Muscle of leg (tissue), 11 donors: Measurements from ENCODE around the gene BCDIN3D. TPM values are rescaled to one million over a fixed set of nuclear protein-coding genes. Genes with fewer than 3 reads are reported as not detected.

Source experiments
- DNase-seq: peaks from one replicate; pipeline ENCODE4 v3.0.0; 2013
- H3K27ac ChIP-seq: one replicate; pipeline ENCODE4 v1.5.1; 2013; ENCODE audit warnings: mild to moderate bottlenecking, low read length, control low read depth
- H3K27me3 ChIP-seq: one replicate; pipeline ENCODE4 v1.6.1; 2013; ENCODE audit warnings: low read length; ENCODE audit not compliant: control insufficient read depth, insufficient read depth
- H3K36me3 ChIP-seq: one replicate; pipeline ENCODE4 v1.6.1; 2013; ENCODE audit warnings: low read length; ENCODE audit not compliant: control insufficient read depth, insufficient read depth
- H3K4me1 ChIP-seq: one replicate; pipeline ENCODE4 v1.6.1; 2013; ENCODE audit warnings: low read length; ENCODE audit not compliant: control insufficient read depth, insufficient read depth
- H3K4me3 ChIP-seq: one replicate; pipeline ENCODE4 v1.5.1; 2013; ENCODE audit warnings: low read length, control low read depth
- H3K9me3 ChIP-seq: replicated peaks from 2 replicates; pipeline ENCODE4 v1.6.1; 2013; ENCODE audit warnings: low read depth, low read length; ENCODE audit not compliant: control insufficient read depth
- whole genome bisulfite sequencing: methylation state at CpG from one replicate; pipeline ENCODE4 v1.1.5; 2013; ENCODE audit warnings: missing lambda C conversion rate; ENCODE audit not compliant: insufficient coverage; 5-methylcytosine and 5-hydroxymethylcytosine counted together
- polyA plus RNA-seq, 8 donors: library from polyadenylated mRNA; unstranded; fragments of 120-200 nt; gene quantifications; one replicate each; pipeline versions ENCODE4 v1.2.1 to v1.2.3, GENCODE V29; 2013; ENCODE audit warnings: inconsistent platforms in 1 of 8, low replicate concordance in 1 of 8; ENCODE audit not compliant: insufficient read length in 8 of 8, insufficient read depth in 1 of 8
- total RNA-seq: library from RNA; stranded (reverse); fragments of 120-200 nt; gene quantifications from one replicate; pipeline ENCODE4 v1.2.4, GENCODE V29; 2013

Gene BCDIN3D
- total and polyA plus RNA-seq, 9 donors: 4.0 to 6.4 (median 5.4) TPM

GRCh38 chr12:49792181-49792970 lies 50.5 kb downstream of the BCDIN3D start:
- Histone ChIP-seq H3K9me3 (peaks cover 3% of the 10 kb centered on the region), H3K4me3 (no peak overlapping the region), H3K27ac (no peak overlapping the region), H3K4me1 (peaks cover 11% of the 10 kb centered on the region), H3K27me3 (no peaks in the 10 kb centered on the region), H3K36me3 (peaks cover 67% of the 10 kb centered on the region)
- DNase-seq: no peak
- 91% methylated on average over 12 of the region's 20 CpGs for WGBS

GRCh38 chr12:49791700-49792099 lies 51.2 kb downstream of the BCDIN3D start:
- H3K4me3 ChIP-seq: no peak overlapping the region
- no peak overlapping the region for H3K27ac ChIP-seq
- H3K4me1 ChIP-seq: peaks cover 4% of the 10 kb centered on the region
- 83% methylated on average over 14 of the region's 23 CpGs for WGBS
- peaks cover 3% of the 10 kb centered on the region for H3K9me3 ChIP-seq
- DNase-seq: no peak
- H3K27me3 ChIP-seq: no peaks in the 10 kb centered on the region
- peaks cover 60% of the 10 kb centered on the region for H3K36me3 ChIP-seq

GRCh38 chr12:49790741-49791555 lies 52.0 kb downstream of the BCDIN3D start:
- peaks cover 3% of the 10 kb centered on the region for H3K9me3 ChIP-seq
- H3K27ac ChIP-seq: peak overlapping the region; percentile 11
- no peak overlapping the region for H3K4me3 ChIP-seq
- peaks cover 2% of the 10 kb centered on the region for H3K4me1 ChIP-seq
- H3K27me3 ChIP-seq: no peaks in the 10 kb centered on the region
- 58% methylated on average over 10 of the region's 22 CpGs for WGBS
- peaks cover 52% of the 10 kb centered on the region for H3K36me3 ChIP-seq
- no peak for DNase-seq

GRCh38 chr12:49789992-49790391 lies 52.9 kb downstream of the BCDIN3D start:
- Histone ChIP-seq H3K4me3 (no peak overlapping the region), H3K4me1 (peaks cover 3% of the 10 kb centered on the region), H3K9me3 (peaks cover 3% of the 10 kb centered on the region), H3K27me3 (no peaks in the 10 kb centered on the region), H3K27ac (peak overlapping the region; percentile 11), H3K36me3 (peaks cover 43% of the 10 kb centered on the region)
- 74% methylated on average over 3 of the region's 3 CpGs for WGBS
- no peak for DNase-seq

GRCh38 chr12:49787672-49788071 lies 55.2 kb downstream of the BCDIN3D start:
- H3K36me3 ChIP-seq: peaks cover 20% of the 10 kb centered on the region
- no peak overlapping the region for H3K27ac ChIP-seq
- peaks cover 3% of the 10 kb centered on the region for H3K9me3 ChIP-seq
- peaks cover 25% of the 10 kb centered on the region for H3K4me1 ChIP-seq
- H3K4me3 ChIP-seq: no peak overlapping the region
- DNase-seq: no peak
- no peaks in the 10 kb centered on the region for H3K27me3 ChIP-seq
- no CpG with 5 or more reads among the region's 2 CpGs for WGBS

Other genes with a start within 250 kb of the BCDIN3D start
- 0.18 TPM for gene FAM186B, start 237.5 kb downstream of the BCDIN3D start, total RNA-seq
- gene FAM186B, start 237.5 kb downstream of the BCDIN3D start, polyA plus RNA-seq: 1 to 10 TPM in 4 of 8 donors, under 1 TPM in 4; 0.37 to 3.3 (median 1.1) TPM
- gene PRPF40B, start 219.5 kb downstream of the BCDIN3D start, total RNA-seq: 15.1 TPM
- gene PRPF40B, start 219.5 kb downstream of the BCDIN3D start, polyA plus RNA-seq: 10 to 100 TPM; 10.8 to 15.7 (median 13.5) TPM
- gene FMNL3, start 135.7 kb downstream of the BCDIN3D start, total RNA-seq: 26.3 TPM
- gene FMNL3, start 135.7 kb downstream of the BCDIN3D start, polyA plus RNA-seq: 10 to 100 TPM; 19.9 to 39.3 (median 27.4) TPM
- gene TMBIM6, start 101.5 kb downstream of the BCDIN3D start, total RNA-seq: 211 TPM
- gene TMBIM6, start 101.5 kb downstream of the BCDIN3D start, polyA plus RNA-seq: 100 to 1,000 TPM; 238 to 272 (median 246) TPM
- 22.7 TPM for gene NCKAP5L, start 14.7 kb downstream of the BCDIN3D start, total RNA-seq
- 10 to 100 TPM; 27.8 to 50.7 (median 42.0) TPM for gene NCKAP5L, start 14.7 kb downstream of the BCDIN3D start, polyA plus RNA-seq
- gene FAIM2, start 60.8 kb upstream of the BCDIN3D start, total RNA-seq: 3.6 TPM
- gene FAIM2, start 60.8 kb upstream of the BCDIN3D start, polyA plus RNA-seq: 10 to 100 TPM in 3 of 8 donors, 1 to 10 TPM in 5; 6.5 to 16.1 (median 8.4) TPM
- not detected for gene AQP2, start 107.6 kb upstream of the BCDIN3D start, total RNA-seq
- under 1 TPM in 2 of 8 donors, not detected in 6; 0.05 to 0.09 TPM for gene AQP2, start 107.6 kb upstream of the BCDIN3D start, polyA plus RNA-seq
- 0.71 TPM for gene AQP5, start 118.8 kb upstream of the BCDIN3D start, total RNA-seq
- gene AQP5, start 118.8 kb upstream of the BCDIN3D start, polyA plus RNA-seq: 1 to 10 TPM in 1 of 8 donors, under 1 TPM in 7; 0.23 to 1.1 (median 0.55) TPM
- gene AQP6, start 129.8 kb upstream of the BCDIN3D start, total RNA-seq: 0.13 TPM
- gene AQP6, start 129.8 kb upstream of the BCDIN3D start, polyA plus RNA-seq: under 1 TPM; 0.09 to 0.31 (median 0.15) TPM
- gene RACGAP1, start 182.4 kb upstream of the BCDIN3D start, total RNA-seq: 27.0 TPM
- gene RACGAP1, start 182.4 kb upstream of the BCDIN3D start, polyA plus RNA-seq: 10 to 100 TPM; 21.3 to 40.7 (median 30.1) TPM
- gene ASIC1, start 214.5 kb upstream of the BCDIN3D start, total RNA-seq: 3.5 TPM
- gene ASIC1, start 214.5 kb upstream of the BCDIN3D start, polyA plus RNA-seq: 10 to 100 TPM in 5 of 8 donors, 1 to 10 TPM in 3; 8.0 to 12.3 (median 11.0) TPM
- gene SMARCD1, start 242.2 kb upstream of the BCDIN3D start, total RNA-seq: 25.1 TPM
- 10 to 100 TPM; 48.6 to 67.0 (median 54.9) TPM for gene SMARCD1, start 242.2 kb upstream of the BCDIN3D start, polyA plus RNA-seq